Measurements from ENCODE around the gene SAC3D1. TPM values are rescaled to one million over a fixed set of nuclear protein-coding genes. Genes with fewer than 3 reads are reported as not detected.

Gene SAC3D1
- total RNA-seq: 32.3 and 32.7 TPM in 2 replicates
- long read RNA-seq: 0 reads

- H3K4me3 Mint-ChIP-seq: peak within 1 kb of the TSS; percentile 98
- H3K36me3 Mint-ChIP-seq (ENCODE audit: low read depth): peaks cover 3% of the 10 kb centered on the region
- peak within 1 kb of the TSS; percentile 97 for H3K27ac Mint-ChIP-seq (ENCODE audit: unreplicated experiment)
- no peaks in the 10 kb centered on the region for H3K27me3 Mint-ChIP-seq (ENCODE audit: low read depth)
- H3K4me1 Mint-ChIP-seq: peaks cover 12% of the 10 kb centered on the region
- no peaks in the 10 kb centered on the region for H3K9me3 Mint-ChIP-seq
- peak; percentile 81 for DNase-seq (ENCODE audit: low read depth, low spot score)
- TF ChIP-seq CTCF (conservative IDR thresholded peaks at IDR 0.05): no peak
Observed at GRCh38 chr11:65040847-65041622, at the start of gene SAC3D1. TSS of gene SAC3D1 (plus strand) at chr11:65041210. CDS start at chr11:65041293, 83 bp downstream.

- Mint-ChIP-seq H3K36me3 (ENCODE audit: low read depth) (no peaks in the 10 kb centered on the region), H3K4me3 (no peak overlapping the region), H3K4me1 (peaks cover 20% of the 10 kb centered on the region), H3K27me3 (ENCODE audit: low read depth) (no peaks in the 10 kb centered on the region), H3K9me3 (no peaks in the 10 kb centered on the region), H3K27ac (ENCODE audit: unreplicated experiment) (no peak overlapping the region)
- no peak for DNase-seq (ENCODE audit: low read depth, low spot score)
- TF ChIP-seq CTCF (conservative IDR thresholded peaks at IDR 0.05): no peak
Observed at GRCh38 chr11:64994318-64994717, 46.7 kb upstream of the SAC3D1 start.

- no peak overlapping the region for H3K27ac Mint-ChIP-seq (ENCODE audit: unreplicated experiment)
- no peaks in the 10 kb centered on the region for H3K27me3 Mint-ChIP-seq (ENCODE audit: low read depth)
- no peak for TF ChIP-seq CTCF (conservative IDR thresholded peaks at IDR 0.05)
- no peaks in the 10 kb centered on the region for H3K36me3 Mint-ChIP-seq (ENCODE audit: low read depth)
- H3K9me3 Mint-ChIP-seq: no peaks in the 10 kb centered on the region
- DNase-seq (ENCODE audit: low read depth, low spot score): no peak
- peaks cover 11% of the 10 kb centered on the region for H3K4me1 Mint-ChIP-seq
- no peak overlapping the region for H3K4me3 Mint-ChIP-seq
Observed at GRCh38 chr11:64996327-64996709, 44.7 kb upstream of the SAC3D1 start.

- H3K4me3 Mint-ChIP-seq: no peak within 1 kb of the TSS
- no peak within 1 kb of the TSS for H3K27ac Mint-ChIP-seq (ENCODE audit: unreplicated experiment)
Observed at GRCh38 chr11:64996710-64997380, 44.2 kb upstream of the SAC3D1 start, which contains the start of gene BATF2. TSS of gene BATF2 (minus strand) at chr11:64996971. CDS start at chr11:64996914, 57 bp downstream.

GRCh38 chr11:64998141-64998540 lies 42.9 kb upstream of the SAC3D1 start:
- DNase-seq (ENCODE audit: low read depth, low spot score): no peak
- no peaks in the 10 kb centered on the region for H3K36me3 Mint-ChIP-seq (ENCODE audit: low read depth)
- no peaks in the 10 kb centered on the region for H3K27me3 Mint-ChIP-seq (ENCODE audit: low read depth)
- no peak overlapping the region for H3K4me3 Mint-ChIP-seq
- H3K27ac Mint-ChIP-seq (ENCODE audit: unreplicated experiment): no peak overlapping the region
- no peak for TF ChIP-seq CTCF (conservative IDR thresholded peaks at IDR 0.05)
- peaks cover 8% of the 10 kb centered on the region for H3K4me1 Mint-ChIP-seq
- H3K9me3 Mint-ChIP-seq: no peaks in the 10 kb centered on the region

More at GRCh38 chr11:64996710-64997380, 44.2 kb upstream of the SAC3D1 start, which contains the start of gene BATF2:
- H3K9me3 Mint-ChIP-seq: no peaks in the 10 kb centered on the region
- peak; percentile 45 for TF ChIP-seq CTCF (conservative IDR thresholded peaks at IDR 0.05)
- no peaks in the 10 kb centered on the region for H3K36me3 Mint-ChIP-seq (ENCODE audit: low read depth)
- H3K4me1 Mint-ChIP-seq: peaks cover 8% of the 10 kb centered on the region
- H3K27me3 Mint-ChIP-seq (ENCODE audit: low read depth): no peaks in the 10 kb centered on the region
- DNase-seq (ENCODE audit: low read depth, low spot score): peak; percentile 45
